Liver (tissue), 9 donors: Measurements from ENCODE around the gene LTK. TPM values are rescaled to one million over a fixed set of nuclear protein-coding genes. Genes with fewer than 3 reads are reported as not detected.

Source experiments
- DNase-seq: peaks from one replicate; pipeline ENCODE4 v3.0.0-alpha.2; 2017; ENCODE audit warnings: low spot score
- H3K27ac ChIP-seq, 2 donors: one replicate each; pipeline ENCODE4 v1.7.0; 2013; ENCODE audit warnings: inconsistent platforms in 2 of 2, low read length in 2 of 2, control low read depth in 1 of 2, low read depth in 1 of 2, mild to moderate bottlenecking in 1 of 2
- H3K27me3 ChIP-seq, 4 donors: one replicate each; pipeline versions ENCODE4 v1.6.1 to v1.7.0; 2013; ENCODE audit warnings: low read length in 3 of 4, inconsistent platforms in 1 of 4, mild to moderate bottlenecking in 1 of 4, moderate library complexity in 1 of 4; ENCODE audit not compliant: control insufficient read depth in 4 of 4, insufficient read depth in 4 of 4
- H3K36me3 ChIP-seq, 4 donors: one replicate each; pipeline versions ENCODE4 v1.6.1 to v1.7.0; 2013; ENCODE audit warnings: low read length in 3 of 4, mild to moderate bottlenecking in 3 of 4, low read depth in 1 of 4, moderate library complexity in 1 of 4; ENCODE audit not compliant: control insufficient read depth in 4 of 4, insufficient read depth in 3 of 4
- H3K4me1 ChIP-seq, 4 donors: one replicate each; pipeline versions ENCODE4 v1.6.1 to v1.7.0; 2013; ENCODE audit warnings: low read length in 3 of 4, mild to moderate bottlenecking in 3 of 4, moderate library complexity in 1 of 4; ENCODE audit not compliant: control insufficient read depth in 4 of 4, insufficient read depth in 4 of 4
- H3K4me3 ChIP-seq, 3 donors: one replicate each; pipeline versions ENCODE4 v1.6.1 to v1.7.0; 2013; ENCODE audit warnings: low read length in 3 of 3, control low read depth in 1 of 3, low read depth in 1 of 3, mild to moderate bottlenecking in 1 of 3
- H3K9ac ChIP-seq, 2 donors: one replicate each; pipeline ENCODE4 v1.7.0; 2013; ENCODE audit warnings: low read length in 2 of 2, mild to moderate bottlenecking in 2 of 2, moderate library complexity in 2 of 2, control low read depth in 1 of 2, low read depth in 1 of 2
- H3K9me3 ChIP-seq, 4 donors: one replicate each; pipeline versions ENCODE4 v1.6.1 to v1.7.0; 2013; ENCODE audit warnings: low read length in 3 of 4; ENCODE audit not compliant: control insufficient read depth in 4 of 4
- FOXA1 ChIP-seq: IDR thresholded peaks from 2 replicates; pipeline ENCODE4 v1.6.1; 2016; ENCODE audit warnings: antibody characterized with exemption
- HNF4A ChIP-seq, 2 donors: conservative IDR thresholded peaks; 2 replicates each; pipeline ENCODE4 v1.6.1; 2016; ENCODE audit warnings: antibody characterized with exemption in 2 of 2, mild to moderate bottlenecking in 2 of 2
- HNF4G ChIP-seq: IDR thresholded peaks from 2 replicates; pipeline ENCODE4 v1.6.1; 2016; ENCODE audit warnings: antibody characterized with exemption
- RAD21 ChIP-seq, 2 donors: IDR thresholded peaks; 2 replicates each; pipeline ENCODE4 v1.6.1; 2016; ENCODE audit warnings: antibody characterized with exemption in 2 of 2, mild to moderate bottlenecking in 2 of 2
- RXRA ChIP-seq, 2 donors: IDR thresholded peaks; 2 replicates each; pipeline ENCODE4 v1.6.1; 2017 to 2018; ENCODE audit warnings: antibody characterized with exemption in 2 of 2, mild to moderate bottlenecking in 1 of 2
- YY1 ChIP-seq: IDR thresholded peaks from 2 replicates; pipeline ENCODE4 v1.6.1; 2016; ENCODE audit warnings: antibody characterized with exemption, mild to moderate bottlenecking
- WGBS: extraction: QIAGEN DNeasy Blood & Tissue Kit; methylation state at CpG from one replicate; pipeline ENCODE4 v1.1.7; 2013; 5-methylcytosine and 5-hydroxymethylcytosine counted together
- polyA plus RNA-seq, 2 donors: library from polyadenylated mRNA; stranded (reverse) in 1 of 2; unstranded in 1 of 2; fragments of 200-250 nt in 1 of 2; fragments of >200 nt in 1 of 2; fragmentation: Nextera tagmentation in 1 of 2; extraction: Ambion mirVana in 1 of 2; gene quantifications; one replicate each; pipeline versions ENCODE4 v1.2.1 to v1.2.3, GENCODE V29; 2013 to 2015
- total RNA-seq, 2 donors: library from RNA; depleted of rRNA; stranded (reverse); fragments of >200 nt; gene quantifications; one replicate each; pipeline ENCODE4 v1.2.3, GENCODE V29; 2014
- TF ChIP-seq, protein P1 (sequence below): fragments of 150-350 bp; IDR thresholded peaks from 2 replicates; pipeline ENCODE4 v1.5.1; 2017; ENCODE audit warnings: improper control_type of control experiment, low read depth, low read length; ENCODE audit not compliant: missing input control
- TF ChIP-seq, protein P2 (sequence below): IDR thresholded peaks from 2 replicates; pipeline ENCODE4 v1.6.1; 2016; ENCODE audit warnings: antibody characterized with exemption
- TF ChIP-seq, protein P3 (sequence below): IDR thresholded peaks from 2 replicates; pipeline ENCODE4 v1.6.1; 2016; ENCODE audit warnings: antibody characterized with exemption
- donor health status: healthy.
- donor health status: healthy.
- donor health status: healthy.
- donor health status: healthy.
- donor health status: healthy.

The LTK gene
- total and polyA plus RNA-seq, 4 donors: 0.86 to 3.0 (median 2.0) TPM

DNA sequence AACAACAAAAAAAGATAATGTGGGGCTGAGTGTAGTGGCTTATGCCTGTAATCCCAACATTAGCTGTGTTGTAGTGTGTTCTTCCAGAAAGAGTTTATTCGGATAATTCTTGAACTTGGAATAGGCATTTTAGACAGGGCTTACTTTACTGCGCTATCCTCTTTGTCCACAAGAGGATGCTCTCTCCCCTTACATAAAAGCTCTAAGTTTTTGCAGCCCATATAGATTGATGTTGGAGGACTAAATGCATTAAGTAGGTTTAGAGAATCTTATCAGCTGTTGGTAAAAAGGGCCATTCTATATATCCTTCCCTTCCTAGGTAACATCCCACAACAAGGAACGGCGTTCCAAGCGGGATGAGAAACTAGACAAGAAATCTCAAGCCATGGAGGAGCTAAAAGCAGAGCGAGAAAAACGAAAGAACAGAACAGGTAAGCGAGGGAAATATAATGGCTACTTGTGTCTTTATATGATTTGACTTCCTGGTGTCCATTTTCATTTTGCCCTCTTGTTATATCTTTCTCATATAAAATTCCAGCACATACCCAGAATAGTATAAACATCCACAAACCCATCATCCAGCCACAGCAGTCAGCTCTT, 47.7 kb downstream of the LTK start:
- H3K36me3 ChIP-seq: peaks cover 10 to 33% (median 19%) of the 10 kb centered on the region in 4 donors
- H3K27ac ChIP-seq: no peak overlapping the region
- no peak overlapping the region for H3K4me3 ChIP-seq
- DNase-seq: no peak
- no peak overlapping the region for H3K9ac ChIP-seq
- no peaks in the 10 kb centered on the region for H3K27me3 ChIP-seq
- no peaks in the 10 kb centered on the region for H3K9me3 ChIP-seq
- H3K4me1 ChIP-seq: no peaks in the 10 kb centered on the region
- WGBS: 80% methylated on average over 8 of the region's 8 CpGs
- TF ChIP-seq YY1 (no peak), RAD21 (IDR thresholded peaks at IDR 0.05) (peak; percentile 88 to 93)
- TF ChIP-seq, protein P1, sequence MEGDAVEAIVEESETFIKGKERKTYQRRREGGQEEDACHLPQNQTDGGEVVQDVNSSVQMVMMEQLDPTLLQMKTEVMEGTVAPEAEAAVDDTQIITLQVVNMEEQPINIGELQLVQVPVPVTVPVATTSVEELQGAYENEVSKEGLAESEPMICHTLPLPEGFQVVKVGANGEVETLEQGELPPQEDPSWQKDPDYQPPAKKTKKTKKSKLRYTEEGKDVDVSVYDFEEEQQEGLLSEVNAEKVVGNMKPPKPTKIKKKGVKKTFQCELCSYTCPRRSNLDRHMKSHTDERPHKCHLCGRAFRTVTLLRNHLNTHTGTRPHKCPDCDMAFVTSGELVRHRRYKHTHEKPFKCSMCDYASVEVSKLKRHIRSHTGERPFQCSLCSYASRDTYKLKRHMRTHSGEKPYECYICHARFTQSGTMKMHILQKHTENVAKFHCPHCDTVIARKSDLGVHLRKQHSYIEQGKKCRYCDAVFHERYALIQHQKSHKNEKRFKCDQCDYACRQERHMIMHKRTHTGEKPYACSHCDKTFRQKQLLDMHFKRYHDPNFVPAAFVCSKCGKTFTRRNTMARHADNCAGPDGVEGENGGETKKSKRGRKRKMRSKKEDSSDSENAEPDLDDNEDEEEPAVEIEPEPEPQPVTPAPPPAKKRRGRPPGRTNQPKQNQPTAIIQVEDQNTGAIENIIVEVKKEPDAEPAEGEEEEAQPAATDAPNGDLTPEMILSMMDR: peak; percentile 90

DNA sequence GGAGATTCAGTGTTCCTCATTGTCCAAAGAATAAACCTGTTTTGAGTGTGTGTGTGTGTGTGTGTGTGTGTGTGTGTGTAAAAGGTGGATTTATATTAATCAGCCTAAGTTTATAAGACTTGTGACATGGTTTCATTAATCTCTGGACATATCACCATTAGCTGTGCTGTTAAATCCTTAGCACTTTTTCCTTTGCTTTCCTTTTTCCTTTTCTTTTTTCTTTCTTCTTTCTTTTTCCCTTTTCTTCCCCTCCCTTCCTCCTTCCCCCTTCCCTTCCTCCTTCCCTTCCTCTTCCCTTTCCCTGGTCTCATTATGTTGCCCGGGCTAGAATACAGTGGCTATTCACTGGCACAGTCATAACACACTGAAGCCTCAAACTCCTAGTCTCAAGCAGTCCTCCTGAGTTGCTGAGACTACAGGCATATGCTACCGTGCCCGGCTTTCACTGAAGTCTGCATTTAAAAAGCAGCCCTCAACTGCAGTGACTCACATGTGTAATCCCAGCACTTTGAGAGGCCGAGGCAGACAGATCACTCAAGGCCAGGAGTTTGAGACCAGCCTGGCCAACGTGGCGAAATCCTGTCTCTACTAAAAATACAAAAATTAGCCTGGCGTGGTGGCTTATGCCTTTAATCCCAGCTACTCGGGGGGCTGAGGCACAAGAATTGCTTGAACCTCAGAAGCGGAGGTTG, 48.6 kb downstream of the LTK start:
- Histone ChIP-seq H3K9me3 (no peaks in the 10 kb centered on the region), H3K27me3 (no peaks in the 10 kb centered on the region), H3K36me3 (peaks cover 8 to 28% (median 14%) of the 10 kb centered on the region in 4 donors), H3K9ac (no peak overlapping the region), H3K4me1 (no peaks in the 10 kb centered on the region), H3K4me3 (no peak overlapping the region), H3K27ac (no peak overlapping the region)
- 93% methylated on average over 9 of the region's 9 CpGs for WGBS
- no peak for DNase-seq
- TF ChIP-seq HNF4A (conservative IDR thresholded peaks at IDR 0.05) (no peak), FOXA1 (no peak)
- TF ChIP-seq, protein P2, sequence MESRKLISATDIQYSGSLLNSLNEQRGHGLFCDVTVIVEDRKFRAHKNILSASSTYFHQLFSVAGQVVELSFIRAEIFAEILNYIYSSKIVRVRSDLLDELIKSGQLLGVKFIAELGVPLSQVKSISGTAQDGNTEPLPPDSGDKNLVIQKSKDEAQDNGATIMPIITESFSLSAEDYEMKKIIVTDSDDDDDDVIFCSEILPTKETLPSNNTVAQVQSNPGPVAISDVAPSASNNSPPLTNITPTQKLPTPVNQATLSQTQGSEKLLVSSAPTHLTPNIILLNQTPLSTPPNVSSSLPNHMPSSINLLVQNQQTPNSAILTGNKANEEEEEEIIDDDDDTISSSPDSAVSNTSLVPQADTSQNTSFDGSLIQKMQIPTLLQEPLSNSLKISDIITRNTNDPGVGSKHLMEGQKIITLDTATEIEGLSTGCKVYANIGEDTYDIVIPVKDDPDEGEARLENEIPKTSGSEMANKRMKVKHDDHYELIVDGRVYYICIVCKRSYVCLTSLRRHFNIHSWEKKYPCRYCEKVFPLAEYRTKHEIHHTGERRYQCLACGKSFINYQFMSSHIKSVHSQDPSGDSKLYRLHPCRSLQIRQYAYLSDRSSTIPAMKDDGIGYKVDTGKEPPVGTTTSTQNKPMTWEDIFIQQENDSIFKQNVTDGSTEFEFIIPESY: no peak
- TF ChIP-seq, protein P3, sequence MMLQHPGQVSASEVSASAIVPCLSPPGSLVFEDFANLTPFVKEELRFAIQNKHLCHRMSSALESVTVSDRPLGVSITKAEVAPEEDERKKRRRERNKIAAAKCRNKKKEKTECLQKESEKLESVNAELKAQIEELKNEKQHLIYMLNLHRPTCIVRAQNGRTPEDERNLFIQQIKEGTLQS: no peak

DNA sequence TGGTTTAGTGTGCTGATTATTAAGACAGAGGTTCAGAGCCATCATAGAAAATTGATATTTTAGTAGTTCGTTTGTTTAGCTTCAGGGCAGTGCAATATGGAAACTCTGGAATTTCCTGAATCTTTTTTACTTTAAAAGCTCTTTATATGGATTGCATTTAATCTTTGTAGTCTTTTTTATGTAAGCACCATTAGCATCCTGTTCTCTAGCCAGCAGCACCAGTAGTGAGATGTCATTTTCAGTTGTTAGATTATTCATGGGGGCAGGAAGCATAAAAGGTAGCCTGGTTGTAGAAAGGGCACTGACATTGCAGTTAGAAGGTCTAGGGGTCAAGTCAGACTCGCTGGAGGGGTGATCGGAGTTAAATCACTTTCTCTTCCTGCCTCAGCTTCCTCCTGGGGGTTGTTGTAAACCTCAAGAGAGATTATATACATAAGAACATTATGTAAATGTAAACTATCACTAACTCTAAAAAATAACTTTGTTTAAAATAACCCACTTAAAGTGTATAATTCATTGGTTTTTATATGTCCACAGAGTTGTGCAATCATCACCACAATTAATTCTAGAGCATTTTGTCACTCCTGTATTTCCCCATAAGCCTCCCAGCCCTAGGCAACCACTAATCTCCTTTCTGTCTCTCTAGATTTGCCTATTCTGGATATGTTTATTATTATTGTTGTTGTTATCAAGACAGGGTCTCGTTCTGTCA, 51.4 kb downstream of the LTK start:
- no peak overlapping the region for H3K4me3 ChIP-seq
- H3K27me3 ChIP-seq: no peaks in the 10 kb centered on the region
- no peak overlapping the region for H3K27ac ChIP-seq
- H3K4me1 ChIP-seq: no peaks in the 10 kb centered on the region
- DNase-seq: no peak
- no peak for TF ChIP-seq HNF4A (conservative IDR thresholded peaks at IDR 0.05)
- TF ChIP-seq RXRA (IDR thresholded peaks at IDR 0.05): no peak
- no peak for TF ChIP-seq HNF4G
- no peak overlapping the region for H3K9ac ChIP-seq
- no peaks in the 10 kb centered on the region for H3K9me3 ChIP-seq
- peaks cover 2 to 29% (median 16%) of the 10 kb centered on the region in 4 donors for H3K36me3 ChIP-seq
- WGBS: 80% methylated on average over 4 of the region's 4 CpGs

Other genes starting within 250 kb of the LTK start
- 10 to 100 TPM in 1 of 2 donors, under 1 TPM in 1; 0.17 to 11.8 TPM for gene OIP5, start 181.2 kb downstream of the LTK start, total RNA-seq
- gene OIP5, start 181.2 kb downstream of the LTK start, polyA plus RNA-seq: 1 to 10 TPM in 1 of 2 donors, under 1 TPM in 1; 0.65 to 1.6 TPM
- 100 to 1,000 TPM in 1 of 2 donors, 1 to 10 TPM in 1; 7.4 to 149 TPM for gene NUSAP1, start 180.9 kb downstream of the LTK start, total RNA-seq
- gene NUSAP1, start 180.9 kb downstream of the LTK start, polyA plus RNA-seq: 1 to 10 TPM; 4.6 to 9.2 TPM
- gene NDUFAF1, start 111.3 kb downstream of the LTK start, total RNA-seq: 10 to 100 TPM; 13.5 to 24.2 TPM
- 10 to 100 TPM; 25.8 to 29.0 TPM for gene NDUFAF1, start 111.3 kb downstream of the LTK start, polyA plus RNA-seq
- gene RTF1, start 96.7 kb downstream of the LTK start, total RNA-seq: 10 to 100 TPM in 1 of 2 donors, 1 to 10 TPM in 1; 8.3 to 15.4 TPM
- gene RTF1, start 96.7 kb downstream of the LTK start, polyA plus RNA-seq: 10 to 100 TPM in 1 of 2 donors, 1 to 10 TPM in 1; 8.8 to 37.7 TPM
- 1 to 10 TPM; 1.4 to 2.4 TPM for gene ITPKA, start 20.0 kb downstream of the LTK start, total RNA-seq
- under 1 TPM; 0.36 to 0.92 TPM for gene ITPKA, start 20.0 kb downstream of the LTK start, polyA plus RNA-seq
- 10 to 100 TPM in 1 of 2 donors, 1 to 10 TPM in 1; 7.8 to 12.2 TPM for gene RPAP1, start 30.4 kb upstream of the LTK start, total RNA-seq
- 1 to 10 TPM; 6.4 to 9.7 TPM for gene RPAP1, start 30.4 kb upstream of the LTK start, polyA plus RNA-seq
- gene TYRO3, start 45.4 kb upstream of the LTK start, total RNA-seq: 1 to 10 TPM; 2.2 to 2.3 TPM
- gene TYRO3, start 45.4 kb upstream of the LTK start, polyA plus RNA-seq: 1 to 10 TPM; 1.1 to 2.3 TPM
- 10 to 100 TPM; 17.3 to 33.5 TPM for gene MGA, start 146.6 kb upstream of the LTK start, total RNA-seq
- 1 to 10 TPM; 2.1 to 9.1 TPM for gene MGA, start 146.6 kb upstream of the LTK start, polyA plus RNA-seq